ENCODE results near the gene CLTC. TPM values are rescaled to one million over a fixed set of nuclear protein-coding genes. Genes with fewer than 3 reads are reported as not detected.

CLTC gene
- total RNA-seq, 1 experiment from 2014 or later, result 283 TPM

- TF ChIP-seq AFF4 (CRISPR knock-in tag; IDR thresholded peaks at IDR 0.05; ENCODE audit: borderline replicate concordance), result no peak
- no peak for TF ChIP-seq ZNF138 (CRISPR knock-in tag; conservative IDR thresholded peaks at IDR 0.05)
- TF ChIP-seq ESRRA (CRISPR knock-in tag; IDR thresholded peaks at IDR 0.05; ENCODE audit: borderline replicate concordance), result no peak
- no peak for TF ChIP-seq ZNF423 (CRISPR knock-in tag; IDR thresholded peaks at IDR 0.05)
- TF ChIP-seq ATF6 (CRISPR knock-in tag; IDR thresholded peaks at IDR 0.05), result no peak
- no peak for TF ChIP-seq ATF1 (CRISPR knock-in tag; IDR thresholded peaks at IDR 0.05)
- TF ChIP-seq MAX (CRISPR knock-in tag; IDR thresholded peaks at IDR 0.05), result no peak
- no peak for TF ChIP-seq RORB (CRISPR knock-in tag; IDR thresholded peaks at IDR 0.05)
- TF ChIP-seq GRHL2 (CRISPR knock-in tag; IDR thresholded peaks at IDR 0.05; ENCODE audit: insufficient replicate concordance, severe bottlenecking), result no peak
- no peak for TF ChIP-seq HMGXB4 (CRISPR knock-in tag; IDR thresholded peaks at IDR 0.05)
- TF ChIP-seq ZNF121 (CRISPR knock-in tag; IDR thresholded peaks at IDR 0.05), result no peak
These were observed 74.6 kb downstream of the CLTC start (continued) for GRCh38 chr17:59694344-59694743.

GRCh38 chr17:59695945-59696681 lies 76.4 kb downstream of the CLTC start:
- H3K36me3 Mint-ChIP-seq, result peaks cover 49% of the 10 kb centered on the region
- no peaks in the 10 kb centered on the region for H3K9me3 Mint-ChIP-seq
- H3K4me1 Mint-ChIP-seq, result peaks cover 9% of the 10 kb centered on the region
- no peak overlapping the region for H3K4me3 Mint-ChIP-seq
- ATAC-seq (no peak), DNase-seq (ENCODE audit: low spot score) (no peak)
- no peaks in the 10 kb centered on the region for H3K27me3 Mint-ChIP-seq (ENCODE audit: low read depth)
- ChIA-PET POLR2A (interaction anchor here (0.9 kb wide), 1 partner anchor 77 kb away, joined by 3 read pairs; no protein-coding TSS in a partner anchor), CTCF (no interaction called here)
- H3K27ac Mint-ChIP-seq, result no peak overlapping the region
- TF ChIP-seq GABPB1 (CRISPR knock-in tag; IDR thresholded peaks at IDR 0.05), result peak; percentile 98
- TF ChIP-seq MXD4 (CRISPR knock-in tag; IDR thresholded peaks at IDR 0.05; ENCODE audit: borderline replicate concordance), result no peak

GRCh38 chr17:59696682-59697277 lies 77.1 kb downstream of the CLTC start:
- ChIA-PET CTCF (no interaction called here), POLR2A (no interaction called here)

More at GRCh38 chr17:59696682-59697277, 77.1 kb downstream of the CLTC start:
- 0 out of 2 replicates have a peak, but pooled peaks have one; percentile 29 for TF ChIP-seq EMX1 (CRISPR knock-in tag; IDR thresholded peaks at IDR 0.05)
- no peak for TF ChIP-seq PRRX2 (CRISPR knock-in tag; IDR thresholded peaks at IDR 0.05)
- ATAC-seq (peak; percentile 18; the same call in 1 of the 2 replicates), DNase-seq (ENCODE audit: low spot score) (no peak)
- H3K27ac Mint-ChIP-seq, result peak overlapping the region; percentile 23; the same call in 1 of the 2 replicates
- no peaks in the 10 kb centered on the region for H3K9me3 Mint-ChIP-seq
- H3K36me3 Mint-ChIP-seq, result peaks cover 48% of the 10 kb centered on the region
- no peaks in the 10 kb centered on the region for H3K27me3 Mint-ChIP-seq (ENCODE audit: low read depth)
- H3K4me3 Mint-ChIP-seq, result no peak overlapping the region
- peaks cover 10% of the 10 kb centered on the region for H3K4me1 Mint-ChIP-seq

Data from WTC11 (cell line).